ENCODE data around the gene CHPF. TPM values are rescaled to one million over a fixed set of nuclear protein-coding genes. Genes with fewer than 3 reads are reported as not detected.

Gene CHPF
- total and polyA plus RNA-seq, 2 donors (not counting 3 experiments of a cell fraction or from before 2014, with no cell fraction given): 0.24 to 0.32 TPM

GRCh38 chr2:219516888-219517287 lies 26.7 kb downstream of the CHPF start:
- Histone ChIP-seq H3K27ac (ENCODE audit: insufficient read depth, low read depth, low read length) (no peak overlapping the region), H4K20me1 (replicated peaks; ENCODE audit: control insufficient read depth, extremely low read depth, insufficient read depth, low read length) (no peaks in the 10 kb centered on the region), H3K36me3 (ENCODE audit: control insufficient read depth in 2 of 2, extremely low read depth in 1 of 2, insufficient read depth in 2 of 2, low read length in 2 of 2) (no peaks in the 10 kb centered on the region), H3K79me2 (ENCODE audit: control insufficient read depth, insufficient read depth, low read length) (no peaks in the 10 kb centered on the region), H3K4me1 (ENCODE audit: control insufficient read depth, extremely low read depth, insufficient read depth, low read length) (no peaks in the 10 kb centered on the region), H3K9me1 (replicated peaks; ENCODE audit: control insufficient read depth, extremely low read depth, insufficient read depth, low read length) (no peaks in the 10 kb centered on the region), H3K9me3 (replicated peaks; ENCODE audit: control insufficient read depth, insufficient read depth, low read length) (no peaks in the 10 kb centered on the region), H3K4me3 (replicated peaks in 1 of 3; ENCODE audit: insufficient read depth in 1 of 3, low read depth in 1 of 3, low read length in 3 of 3) (no peak overlapping the region), H2AFZ (ENCODE audit: low read depth, low read length) (no peak overlapping the region), H3K4me2 (ENCODE audit: insufficient read depth, low read length) (no peak overlapping the region), H3K9ac (replicated peaks; ENCODE audit: extremely low read depth, insufficient read depth, low read length) (no peak overlapping the region), H3K27me3 (ENCODE audit: control insufficient read depth in 2 of 2, insufficient read depth in 2 of 2, low read length in 2 of 2) (peaks cover 58 to 61% of the 10 kb centered on the region in 2 experiments)
- ChIA-PET CTCF (interaction anchor here (2.7 to 6.6 kb wide), 2 partner anchors 10 to 13 kb away, joined by 7 to 39 read pairs; no protein-coding TSS in a partner anchor), POLR2A (interaction anchor here (1.2 kb wide), 1 partner anchor 18 kb away, joined by 4 read pairs; the partner anchor contains the start of gene GMPPA)
- DNase-seq (ENCODE audit: low read depth, low spot score) (no peak), FAIRE-seq (no peak)
- intact Hi-C loops (cut with micrococcal nuclease) (no loop called here), dilution Hi-C loops (cut with MboI; ENCODE audit: extremely low pct_ligation_motif_present, low sequenced_read_pairs) (no loop called here)
- TF ChIP-seq POLR2AphosphoS5 (IDR thresholded peaks at IDR 0.05; ENCODE audit: insufficient read depth, low read depth, low read length) (no peak), MYC (IDR thresholded peaks at IDR 0.05; ENCODE audit: low read depth, low read length) (no peak), GATA2 (IDR thresholded peaks at IDR 0.05; ENCODE audit: insufficient read depth, insufficient read length, low read depth, low read length) (no peak), MAX (IDR thresholded peaks at IDR 0.05; ENCODE audit: insufficient read depth, insufficient read length) (no peak), FOS (IDR thresholded peaks at IDR 0.05; ENCODE audit: borderline replicate concordance, insufficient read depth, low read length) (no peak), CTCF (IDR thresholded peaks at IDR 0.05; ENCODE audit: extremely low read depth in 1 of 2, insufficient read depth in 1 of 2, low read depth in 1 of 2, low read length in 2 of 2) (no peak), JUN (IDR thresholded peaks at IDR 0.05; ENCODE audit: borderline replicate concordance, insufficient read depth, insufficient read length, low read depth) (no peak), EZH2 (IDR thresholded peaks at IDR 0.05; ENCODE audit: borderline replicate concordance, low read depth, low read length, severe bottlenecking) (no peak), POLR2A (IDR thresholded peaks at IDR 0.05; ENCODE audit: low read depth, low read length) (no peak)
- no TSS peak for BruUV-seq (replicated peaks)
